A549 (cell line): Measurements from ENCODE around the gene PCDH9. TPM values are rescaled to one million over a fixed set of nuclear protein-coding genes. Genes with fewer than 3 reads are reported as not detected.

Experiments
- ATAC-seq, 2 experiments: fragments of 200-7000 bp in 1 of 2; fragments of >200 bp in 1 of 2; cut with Nextera tagmentation in 1 of 2; cut with Tn5 transposase in 1 of 2; 3 replicates each; pipeline versions ENCODE4 v1.8.0 to v1.9.1; 2018 to 2020; ENCODE audit warnings: mild to moderate bottlenecking in 1 of 2, moderate library complexity in 1 of 2
- CTCF ChIA-PET: fragments of 300-600 bp; sonication (Branson Sonifier 250); formaldehyde crosslinking; extraction: SDS; loops from one replicate; lab custom pipeline; 2021; ENCODE audit warnings: antibody characterized with exemption, inconsistent platforms; lab: Yijun Ruan, JAX
- POLR2A ChIA-PET: fragments of 350-600 bp; formaldehyde crosslinking; extraction: SDS; loops from one replicate; lab custom pipeline; 2021; ENCODE audit warnings: antibody characterized with exemption, inconsistent platforms; lab: Yijun Ruan, JAX
- DNase-seq, 2 experiments: peaks; one replicate each; pipeline versions ENCODE4 v3.0.0 to v3.0.0-alpha.2; 2011 to 2016; ENCODE audit warnings: low read depth in 1 of 2, low spot score in 1 of 2
- FAIRE-seq: peaks from 2 replicates; lab custom pipeline; 2011; peaks lifted over from hg19 to GRCh38; lab: Jason Lieb, UNC
- H3K27ac ChIP-seq, 2 experiments: fragments of >200 bp; sonication (Bioruptor Twin); formaldehyde crosslinking; 3 replicates each; pipeline ENCODE4 v1.5.1; 2016 to 2017
- H3K4me1 ChIP-seq: fragments of >200 bp; sonication (Bioruptor Twin); formaldehyde crosslinking; 3 replicates; pipeline ENCODE4 v1.6.1; 2016
- H3K4me2 ChIP-seq: fragments of >200 bp; sonication (Bioruptor Twin); formaldehyde crosslinking; 3 replicates; pipeline ENCODE4 v1.6.1; 2016
- H3K4me3 ChIP-seq: fragments of >200 bp; sonication (Bioruptor Twin); formaldehyde crosslinking; 3 replicates; pipeline ENCODE4 v1.5.1; 2016
- H3K9me3 ChIP-seq: fragments of >200 bp; sonication (Bioruptor Twin); formaldehyde crosslinking; 3 replicates; pipeline ENCODE4 v1.6.1; 2016
- CBX8 ChIP-seq: fragments of 200-600 bp; sonication (generic); IDR thresholded peaks from 2 replicates; pipeline ENCODE4 v1.6.1; 2016
- CEBPB ChIP-seq, 2 experiments: fragments of >200 bp in 1 of 2; sonication (Bioruptor Twin) in 1 of 2; formaldehyde crosslinking in 1 of 2; IDR thresholded peaks; 2 replicates each; pipeline ENCODE4 v1.6.1; 2012 to 2016
- E2F6 ChIP-seq: IDR thresholded peaks from 2 replicates; pipeline ENCODE4 v1.6.1; 2012; ENCODE audit warnings: low read depth, borderline replicate concordance
- ELK1 ChIP-seq: fragments of 150-350 bp; IDR thresholded peaks from 2 replicates; pipeline ENCODE4 v1.6.1; 2014; ENCODE audit warnings: low read depth, mild to moderate bottlenecking, low read length
- EP300 ChIP-seq, 2 experiments: fragments of >200 bp; sonication (Bioruptor Twin); formaldehyde crosslinking; IDR thresholded peaks; 2 replicates in 1 of 2; 3 replicates in 1 of 2; pipeline ENCODE4 v1.6.1; 2016 to 2017
- FOXS1 ChIP-seq: fragments of 250-450 bp; sonication (Bioruptor Pico); IDR thresholded peaks from 2 replicates; pipeline ENCODE4 v1.5.0; 2020; ENCODE audit warnings: mild to moderate bottlenecking, moderate library complexity
- HOXB5 ChIP-seq: fragments of 250-450 bp; sonication (Bioruptor Pico); IDR thresholded peaks from 2 replicates; pipeline ENCODE4 v1.5.0; 2020; ENCODE audit warnings: mild to moderate bottlenecking, moderate library complexity
- JUNB ChIP-seq: fragments of >200 bp; sonication (Bioruptor Twin); formaldehyde crosslinking; IDR thresholded peaks from 2 replicates; pipeline ENCODE4 v1.6.1; 2016
- KDM1A ChIP-seq: fragments of 200-600 bp; sonication (generic); IDR thresholded peaks from 2 replicates; pipeline ENCODE4 v1.6.1; 2016; ENCODE audit warnings: low read depth, mild to moderate bottlenecking
- KDM5A ChIP-seq: fragments of 200-600 bp; sonication (generic); IDR thresholded peaks from 2 replicates; pipeline ENCODE4 v1.6.1; 2016; ENCODE audit warnings: antibody characterized with exemption, mild to moderate bottlenecking
- MAX ChIP-seq: IDR thresholded peaks from 2 replicates; pipeline ENCODE4 v1.6.1; 2012
- NR3C1 ChIP-seq: fragments of >200 bp; sonication (Bioruptor Twin); formaldehyde crosslinking; IDR thresholded peaks from 3 replicates; pipeline ENCODE4 v1.6.1; 2017
- PBX3 ChIP-seq: IDR thresholded peaks from 2 replicates; pipeline ENCODE4 v1.6.1; 2012
- PHF8 ChIP-seq: fragments of 200-600 bp; sonication (generic); IDR thresholded peaks from 2 replicates; pipeline ENCODE4 v1.6.1; 2016; ENCODE audit warnings: low read depth, mild to moderate bottlenecking, antibody characterized with exemption, moderate library complexity, borderline replicate concordance
- POLR2A ChIP-seq: IDR thresholded peaks from 2 replicates; pipeline ENCODE4 v1.6.1; 2012; ENCODE audit warnings: mild to moderate bottlenecking, low read length
- RARB ChIP-seq: fragments of 250-450 bp; sonication (Bioruptor Pico); IDR thresholded peaks from 2 replicates; pipeline ENCODE4 v1.8.0; 2021; ENCODE audit warnings: mild to moderate bottlenecking, moderate library complexity
- REST ChIP-seq: fragments of 200-600 bp; sonication (generic); IDR thresholded peaks from 2 replicates; pipeline ENCODE4 v1.6.1; 2016; ENCODE audit warnings: antibody characterized with exemption, mild to moderate bottlenecking, moderate library complexity
- RFX5 ChIP-seq: fragments of 450-650 bp; IDR thresholded peaks from 2 replicates; pipeline ENCODE4 v1.7.1; 2014; ENCODE audit warnings: antibody characterized with exemption, mild to moderate bottlenecking, moderate library complexity
- SMC3 ChIP-seq: fragments of >200 bp; sonication (Bioruptor Twin); formaldehyde crosslinking; IDR thresholded peaks from 3 replicates; pipeline ENCODE4 v1.6.1; 2018; ENCODE audit warnings: inconsistent platforms
- SREBF2 ChIP-seq: fragments of 450-650 bp; IDR thresholded peaks from 2 replicates; pipeline ENCODE4 v1.6.1; 2014; ENCODE audit warnings: mild to moderate bottlenecking, moderate library complexity
- ZFP36 ChIP-seq: fragments of 450-650 bp; IDR thresholded peaks from 2 replicates; pipeline ENCODE4 v1.6.1; 2014; ENCODE audit warnings: borderline replicate concordance; ENCODE audit not compliant: partially characterized antibody
- WGBS: methylation state at CpG from one replicate; pipeline ENCODE4 v1.1.6; 2017; ENCODE audit errors: missing lambda C conversion rate; 5-methylcytosine and 5-hydroxymethylcytosine counted together
- polyA plus RNA-seq, 4 experiments: library from polyadenylated mRNA; depleted of rRNA in 3 of 4; stranded (reverse); fragments of >200 nt; fragmentation: RNase III in 1 of 4; extraction: RNeasy Plus Mini Kit Qiagen cat#74134 plus additional on column Dnase treatment in 1 of 4; gene quantifications; 2 replicates in 3 of 4; 3 replicates in 1 of 4; pipeline ENCODE4 v1.2.3, GENCODE V29; 2011 to 2017

PCDH9 gene
- polyA plus RNA-seq, 2 of the 4 experiments (the other 2 are of a cell fraction): 16.0 to 29.5 TPM

- DNase-seq: no peak
- no peaks in the 10 kb centered on the region for H3K9me3 ChIP-seq
- peaks cover 22% of the 10 kb centered on the region for H3K4me1 ChIP-seq
- ChIA-PET CTCF (no interaction called here), POLR2A (no interaction called here)
- ATAC-seq: no peak
- no peak overlapping the region for H3K4me3 ChIP-seq
- no peak overlapping the region for H3K4me2 ChIP-seq
- 85% methylated on average over 2 of the region's 2 CpGs for WGBS
- H3K27ac ChIP-seq: no peak overlapping the region
- no peak for TF ChIP-seq REST
- no peak for TF ChIP-seq KDM1A
- TF ChIP-seq RARB (CRISPR knock-in tag): no peak
- no peak for TF ChIP-seq PHF8
- TF ChIP-seq CEBPB (IDR thresholded peaks at IDR 0.05): no peak
- TF ChIP-seq ELK1: no peak
- TF ChIP-seq NR3C1: no peak
- no peak for TF ChIP-seq SMC3
- no peak for TF ChIP-seq CBX8
- TF ChIP-seq ZFP36: no peak
- no peak for TF ChIP-seq SREBF2
- TF ChIP-seq FOXS1 (CRISPR knock-in tag): no peak
- TF ChIP-seq RFX5: no peak
- no peak for TF ChIP-seq KDM5A
- TF ChIP-seq MAX: no peak
- TF ChIP-seq PBX3: no peak
- TF ChIP-seq E2F6: no peak
- no peak for TF ChIP-seq EP300 (IDR thresholded peaks at IDR 0.05)
- TF ChIP-seq POLR2A: no peak
- no peak for TF ChIP-seq HOXB5
- FAIRE-seq: no peak
These were observed 676.7 kb downstream of the PCDH9 start for GRCh38 chr13:66553391-66553790.

- H3K27ac ChIP-seq: no peak overlapping the region
- no peaks in the 10 kb centered on the region for H3K9me3 ChIP-seq
- ATAC-seq (no peak), FAIRE-seq (no peak), DNase-seq (no peak)
- TF ChIP-seq JUNB: no peak
- no peak for TF ChIP-seq PHF8
- CTCF ChIA-PET: no interaction called here
- WGBS: 73% methylated on average over 4 of the region's 4 CpGs
- H3K4me2 ChIP-seq: no peak overlapping the region
- POLR2A ChIA-PET: no interaction called here
- no peak overlapping the region for H3K4me3 ChIP-seq
- peaks cover 2% of the 10 kb centered on the region; the same call in 2 of the 3 replicates for H3K4me1 ChIP-seq
These were observed 679.0 kb downstream of the PCDH9 start for GRCh38 chr13:66551128-66551527.
